ENCODE data around the gene MTMR1.

MTMR1 gene

DNA sequence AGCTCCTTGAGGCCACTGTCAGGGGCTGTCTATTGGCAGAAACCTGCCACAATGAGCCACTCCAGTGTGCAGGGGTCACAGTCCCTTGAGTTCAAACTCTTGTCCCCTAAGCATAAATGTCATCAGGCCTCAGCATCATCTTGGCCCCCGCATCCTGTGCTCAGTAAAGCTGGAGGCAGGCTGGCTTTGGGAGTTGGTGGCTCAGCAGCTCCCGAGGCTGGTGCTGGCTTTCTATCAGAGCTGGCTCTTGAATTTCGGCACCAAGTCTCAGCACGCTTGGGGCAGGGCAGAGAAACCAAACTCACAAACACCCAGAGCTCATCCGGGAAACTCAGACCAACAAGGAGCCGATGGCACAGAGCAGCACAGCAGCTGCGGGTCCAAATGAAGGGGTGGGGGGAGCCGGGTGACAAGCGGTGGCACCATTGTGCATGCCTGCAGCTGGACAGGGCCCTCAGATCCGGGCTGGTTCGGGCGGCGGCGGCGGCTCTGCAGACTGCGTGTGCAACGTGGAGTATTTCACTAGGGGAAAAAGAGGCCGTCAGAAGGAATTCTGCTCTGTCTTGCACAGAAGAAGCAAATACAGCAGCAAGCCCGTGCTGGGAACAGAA is 75.5 kb downstream of the MTMR1 start:
- DNase-seq (ENCODE audit: insufficient read length, low spot score): no peak

GRCh38 chrX:150769408-150769807 is 76.2 kb downstream of the MTMR1 start:
- TF ChIP-seq CTCF (IDR thresholded peaks at IDR 0.05; ENCODE audit: insufficient read depth, missing control alignments): no peak
- DNase-seq (ENCODE audit: insufficient read length, low spot score) (no peak), FAIRE-seq (no peak)

More for the DNA sequence above, 75.5 kb downstream of the MTMR1 start:
- no peak for TF ChIP-seq CTCF (IDR thresholded peaks at IDR 0.05; ENCODE audit: insufficient read depth, missing control alignments)
- FAIRE-seq: no peak

DNA sequence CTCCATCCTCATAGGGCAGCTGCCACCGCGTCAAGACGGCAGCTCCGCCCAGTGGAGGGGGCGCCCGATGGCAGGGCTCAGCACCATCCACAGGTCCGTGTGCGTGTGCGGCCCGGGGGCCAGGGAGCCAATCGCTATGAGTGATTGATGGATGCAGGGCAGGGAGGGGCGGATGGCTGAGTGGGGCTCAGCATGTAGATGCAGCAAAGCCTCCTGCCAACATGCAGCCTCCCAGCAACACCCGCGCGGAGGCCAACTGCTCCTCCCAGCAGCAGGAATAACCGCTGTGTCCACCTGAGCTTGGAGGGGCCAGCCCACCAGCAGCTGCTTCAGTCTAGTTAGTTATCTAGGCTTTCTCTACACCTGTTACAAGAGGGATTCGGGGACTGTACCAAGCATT is 77.4 kb downstream of the MTMR1 start:
- no peak for FAIRE-seq

DNA sequence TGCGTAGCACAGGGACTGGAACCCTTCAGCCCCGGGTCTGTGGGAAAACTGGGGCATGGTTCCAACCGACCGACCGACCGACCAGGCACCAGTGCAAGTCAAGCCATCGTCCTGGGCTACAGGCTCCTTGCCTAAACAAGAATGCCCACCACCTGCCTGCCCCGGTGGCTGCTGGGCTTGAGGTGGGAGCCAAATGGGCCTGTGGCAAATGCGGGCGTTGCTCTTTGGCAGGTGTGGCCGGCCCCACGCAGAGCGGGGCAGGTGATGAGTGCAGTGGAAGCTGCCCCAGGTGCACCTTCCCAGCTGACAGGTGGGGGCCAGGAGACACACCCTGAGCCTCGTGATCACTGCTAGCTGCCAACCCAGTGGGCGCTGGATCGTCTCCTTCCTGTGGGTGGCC is 77.9 kb downstream of the MTMR1 start:
- no peak for DNase-seq (ENCODE audit: insufficient read length, low spot score)
- FAIRE-seq: no peak
- no peak for TF ChIP-seq CTCF (IDR thresholded peaks at IDR 0.05; ENCODE audit: insufficient read depth, missing control alignments)

More for the DNA sequence above, 77.4 kb downstream of the MTMR1 start:
- no peak for DNase-seq (ENCODE audit: insufficient read length, low spot score)
- TF ChIP-seq CTCF (IDR thresholded peaks at IDR 0.05; ENCODE audit: insufficient read depth, missing control alignments): no peak

GRCh38 chrX:150772150-150772970 is 79.2 kb downstream of the MTMR1 start:
- no peak for FAIRE-seq
- peak; percentile 74 for DNase-seq (ENCODE audit: insufficient read length, low spot score)
- TF ChIP-seq CTCF (IDR thresholded peaks at IDR 0.05; ENCODE audit: insufficient read depth, missing control alignments): peak; percentile 65

DNA sequence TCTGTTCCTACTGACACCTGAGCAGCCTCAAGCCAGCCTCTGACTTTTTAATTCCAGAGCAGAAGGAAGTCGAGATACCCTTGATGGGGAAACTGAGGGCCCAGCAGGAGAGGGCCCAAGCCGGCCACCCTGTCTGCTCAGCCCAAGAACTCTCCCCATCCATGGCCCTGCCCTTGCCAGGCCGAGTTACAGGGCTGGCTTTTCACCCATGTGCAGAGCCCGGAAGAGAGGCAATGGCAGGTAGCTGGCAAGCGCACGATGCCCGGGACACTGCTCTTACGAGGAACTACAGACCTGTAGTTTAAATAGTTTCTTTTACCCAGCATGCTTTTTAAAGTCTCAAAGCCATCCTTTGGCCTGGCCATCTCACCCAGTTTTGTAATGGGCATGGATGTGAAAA is 79.9 kb downstream of the MTMR1 start:
- no peak for DNase-seq (ENCODE audit: insufficient read length, low spot score)
- no peak for TF ChIP-seq CTCF (IDR thresholded peaks at IDR 0.05; ENCODE audit: insufficient read depth, missing control alignments)
- no peak for FAIRE-seq

- FAIRE-seq: no peak
- TF ChIP-seq CTCF (IDR thresholded peaks at IDR 0.05; ENCODE audit: insufficient read depth, missing control alignments): no peak
- DNase-seq (ENCODE audit: insufficient read length, low spot score): no peak
Observed at GRCh38 chrX:150773634-150774033, 80.4 kb downstream of the MTMR1 start.

Data from D721Med (cell line).